ENCODE results near the gene TXNRD2.
A peak's percentile ranks its signal among the peaks of the same experiment; 100 is the strongest.

Gene TXNRD2

GRCh38 chr22:19961868-19962245 lies 20.2 kb upstream of the TXNRD2 start:
- no peak overlapping the region for H3K4me3 ChIP-seq (ENCODE audit: low read length)
- H3K27me3 ChIP-seq (ENCODE audit: control insufficient read depth, insufficient read depth, low read length), result no peaks in the 10 kb centered on the region
- H3K4me1 ChIP-seq (ENCODE audit: control insufficient read depth, insufficient read depth, low read length), result peaks cover 54% of the 10 kb centered on the region
- peak overlapping the region; percentile 16 for H3K9ac ChIP-seq (ENCODE audit: low read length)
- H3K36me3 ChIP-seq (ENCODE audit: control insufficient read depth, insufficient read depth, low read length), result no peaks in the 10 kb centered on the region
- no peaks in the 10 kb centered on the region for H3K9me3 ChIP-seq (ENCODE audit: control insufficient read depth, low read length)

GRCh38 chr22:19961201-19961580 lies 19.6 kb upstream of the TXNRD2 start:
- peaks cover 54% of the 10 kb centered on the region for H3K4me1 ChIP-seq (ENCODE audit: control insufficient read depth, insufficient read depth, low read length)
- no peak overlapping the region for H3K9ac ChIP-seq (ENCODE audit: low read length)
- H3K27me3 ChIP-seq (ENCODE audit: control insufficient read depth, insufficient read depth, low read length), result no peaks in the 10 kb centered on the region
- no peaks in the 10 kb centered on the region for H3K36me3 ChIP-seq (ENCODE audit: control insufficient read depth, insufficient read depth, low read length)
- H3K4me3 ChIP-seq (ENCODE audit: low read length), result no peak overlapping the region
- no peaks in the 10 kb centered on the region for H3K9me3 ChIP-seq (ENCODE audit: control insufficient read depth, low read length)

GRCh38 chr22:19960491-19961200 lies 19.0 kb upstream of the TXNRD2 start:
- no peak overlapping the region for H3K4me3 ChIP-seq (ENCODE audit: low read length)
- no peak overlapping the region for H3K9ac ChIP-seq (ENCODE audit: low read length)
- H3K4me1 ChIP-seq (ENCODE audit: control insufficient read depth, insufficient read depth, low read length), result peaks cover 54% of the 10 kb centered on the region
- H3K27me3 ChIP-seq (ENCODE audit: control insufficient read depth, insufficient read depth, low read length), result no peaks in the 10 kb centered on the region
- H3K9me3 ChIP-seq (ENCODE audit: control insufficient read depth, low read length), result no peaks in the 10 kb centered on the region
- H3K36me3 ChIP-seq (ENCODE audit: control insufficient read depth, insufficient read depth, low read length), result no peaks in the 10 kb centered on the region

- Histone ChIP-seq H3K4me1 (ENCODE audit: control insufficient read depth, insufficient read depth, low read length) (peaks cover 53% of the 10 kb centered on the region), H3K9ac (ENCODE audit: low read length) (peak overlapping the region; percentile 32), H3K36me3 (ENCODE audit: control insufficient read depth, insufficient read depth, low read length) (no peaks in the 10 kb centered on the region), H3K4me3 (ENCODE audit: low read length) (no peak overlapping the region), H3K9me3 (ENCODE audit: control insufficient read depth, low read length) (no peaks in the 10 kb centered on the region), H3K27me3 (ENCODE audit: control insufficient read depth, insufficient read depth, low read length) (no peaks in the 10 kb centered on the region)
These were observed 18.2 kb upstream of the TXNRD2 start for GRCh38 chr22:19959587-19960490.

- H3K36me3 ChIP-seq (ENCODE audit: control insufficient read depth, insufficient read depth, low read length), result no peaks in the 10 kb centered on the region
- H3K9ac ChIP-seq (ENCODE audit: low read length), result no peak overlapping the region
- H3K4me3 ChIP-seq (ENCODE audit: low read length), result no peak overlapping the region
- peaks cover 46% of the 10 kb centered on the region for H3K4me1 ChIP-seq (ENCODE audit: control insufficient read depth, insufficient read depth, low read length)
- H3K27me3 ChIP-seq (ENCODE audit: control insufficient read depth, insufficient read depth, low read length), result no peaks in the 10 kb centered on the region
- no peaks in the 10 kb centered on the region for H3K9me3 ChIP-seq (ENCODE audit: control insufficient read depth, low read length)
These were observed 17.5 kb upstream of the TXNRD2 start for GRCh38 chr22:19959043-19959586.

- Histone ChIP-seq H3K36me3 (ENCODE audit: control insufficient read depth, insufficient read depth, low read length) (no peaks in the 10 kb centered on the region), H3K4me1 (ENCODE audit: control insufficient read depth, insufficient read depth, low read length) (peaks cover 44% of the 10 kb centered on the region), H3K4me3 (ENCODE audit: low read length) (no peak overlapping the region), H3K27me3 (ENCODE audit: control insufficient read depth, insufficient read depth, low read length) (no peaks in the 10 kb centered on the region), H3K9me3 (ENCODE audit: control insufficient read depth, low read length) (no peaks in the 10 kb centered on the region), H3K9ac (ENCODE audit: low read length) (no peak overlapping the region)
These were observed 16.7 kb upstream of the TXNRD2 start for GRCh38 chr22:19958083-19959042.

GRCh38 chr22:19957445-19957844 lies 15.8 kb upstream of the TXNRD2 start:
- Histone ChIP-seq H3K4me1 (ENCODE audit: control insufficient read depth, insufficient read depth, low read length) (peaks cover 37% of the 10 kb centered on the region), H3K36me3 (ENCODE audit: control insufficient read depth, insufficient read depth, low read length) (no peaks in the 10 kb centered on the region), H3K9ac (ENCODE audit: low read length) (no peak overlapping the region), H3K9me3 (ENCODE audit: control insufficient read depth, low read length) (no peaks in the 10 kb centered on the region), H3K4me3 (ENCODE audit: low read length) (no peak overlapping the region), H3K27me3 (ENCODE audit: control insufficient read depth, insufficient read depth, low read length) (no peaks in the 10 kb centered on the region)

- Histone ChIP-seq H3K9me3 (ENCODE audit: control insufficient read depth, low read length) (no peaks in the 10 kb centered on the region), H3K27me3 (ENCODE audit: control insufficient read depth, insufficient read depth, low read length) (no peaks in the 10 kb centered on the region), H3K4me1 (ENCODE audit: control insufficient read depth, insufficient read depth, low read length) (peaks cover 19% of the 10 kb centered on the region), H3K36me3 (ENCODE audit: control insufficient read depth, insufficient read depth, low read length) (no peaks in the 10 kb centered on the region), H3K4me3 (ENCODE audit: low read length) (no peak overlapping the region), H3K9ac (ENCODE audit: low read length) (no peak overlapping the region)
These were observed 13.9 kb upstream of the TXNRD2 start for GRCh38 chr22:19955241-19956128.

- H3K4me1 ChIP-seq (ENCODE audit: control insufficient read depth, insufficient read depth, low read length), result peaks cover 13% of the 10 kb centered on the region
- H3K9ac ChIP-seq (ENCODE audit: low read length), result no peak overlapping the region
- no peaks in the 10 kb centered on the region for H3K27me3 ChIP-seq (ENCODE audit: control insufficient read depth, insufficient read depth, low read length)
- no peaks in the 10 kb centered on the region for H3K9me3 ChIP-seq (ENCODE audit: control insufficient read depth, low read length)
- no peak overlapping the region for H3K4me3 ChIP-seq (ENCODE audit: low read length)
- no peaks in the 10 kb centered on the region for H3K36me3 ChIP-seq (ENCODE audit: control insufficient read depth, insufficient read depth, low read length)
These were observed 9.7 kb upstream of the TXNRD2 start for GRCh38 chr22:19951346-19951745.

- Histone ChIP-seq H3K4me1 (ENCODE audit: control insufficient read depth, insufficient read depth, low read length) (peaks cover 7% of the 10 kb centered on the region), H3K9ac (ENCODE audit: low read length) (no peak overlapping the region), H3K27me3 (ENCODE audit: control insufficient read depth, insufficient read depth, low read length) (no peaks in the 10 kb centered on the region), H3K9me3 (ENCODE audit: control insufficient read depth, low read length) (no peaks in the 10 kb centered on the region), H3K36me3 (ENCODE audit: control insufficient read depth, insufficient read depth, low read length) (no peaks in the 10 kb centered on the region), H3K4me3 (ENCODE audit: low read length) (no peak overlapping the region)
These were observed 6.6 kb upstream of the TXNRD2 start for GRCh38 chr22:19948057-19948760.

All from mucosa of stomach (tissue), 1 donor.